GM21423 (cell line): Measurements from ENCODE around the gene NPPB.

Source experiments
- ATAC-seq: cut with Tn5 transposase; IDR thresholded peaks from one replicate; pipeline ENCODE4 v1.9.1; 2021; ENCODE audit warnings: mild to moderate bottlenecking, moderate library complexity; ENCODE audit not compliant: unreplicated experiment

The NPPB gene

GRCh38 chr1:11881749-11882441 lies 23.1 kb upstream of the NPPB start:
- no peak for ATAC-seq

GRCh38 chr1:11880911-11881748 lies 22.4 kb upstream of the NPPB start:
- ATAC-seq: no peak

GRCh38 chr1:11880181-11880575 lies 21.4 kb upstream of the NPPB start:
- ATAC-seq: no peak

- ATAC-seq: no peak
These were observed 20.8 kb upstream of the NPPB start for GRCh38 chr1:11879311-11880180.

GRCh38 chr1:11878891-11879190 lies 20.1 kb upstream of the NPPB start:
- no peak for ATAC-seq

GRCh38 chr1:11878081-11878890 lies 19.5 kb upstream of the NPPB start:
- ATAC-seq: no peak

- ATAC-seq: no peak
These were observed 18.3 kb upstream of the NPPB start for GRCh38 chr1:11877074-11877473.

GRCh38 chr1:11875094-11875493 lies 16.3 kb upstream of the NPPB start:
- no peak for ATAC-seq

- ATAC-seq: no peak
These were observed 15.9 kb upstream of the NPPB start for GRCh38 chr1:11874624-11875023.

- ATAC-seq: no peak
These were observed 15.5 kb upstream of the NPPB start for GRCh38 chr1:11874258-11874562.

GRCh38 chr1:11873395-11874257 lies 14.9 kb upstream of the NPPB start:
- ATAC-seq: no peak

- ATAC-seq: no peak
These were observed 13.8 kb upstream of the NPPB start for GRCh38 chr1:11872545-11872944.

GRCh38 chr1:11869650-11870207 lies 11.0 kb upstream of the NPPB start:
- ATAC-seq: no peak

GRCh38 chr1:11869104-11869503 lies 10.4 kb upstream of the NPPB start:
- ATAC-seq: no peak

- ATAC-seq: no peak
These were observed 9.7 kb upstream of the NPPB start for GRCh38 chr1:11868331-11868980.

GRCh38 chr1:11862890-11863289 lies 4.1 kb upstream of the NPPB start:
- ATAC-seq: no peak

- ATAC-seq: no peak
These were observed 1.8 kb upstream of the NPPB start for GRCh38 chr1:11860587-11860986.

GRCh38 chr1:11860083-11860482 lies 1.3 kb upstream of the NPPB start:
- no peak for ATAC-seq
